Head of caudate nucleus (tissue), 42 donors: ENCODE data around the gene RGS9.
A peak's percentile ranks its signal among the peaks of the same experiment; 100 is the strongest.
"Not testable (repeated sequence)": the region's sequence is repeated elsewhere in the genome, so short reads cannot be mapped to it uniquely, and the experiment has no call there.

Experiments used
- DNase-seq, 42 donors: peaks; one replicate each; pipeline versions ENCODE4 v3.0.0 to v3.0.0-alpha.2; 2020 to 2021; ENCODE audit warnings: mixed read lengths in 7 of 42
- intact Hi-C: fragments of 100-400 bp; cut with DNase I; formaldehyde crosslinking; loops from one replicate; pipeline ENCODE4 v1.15.0; 2022

RGS9 gene

DNA sequence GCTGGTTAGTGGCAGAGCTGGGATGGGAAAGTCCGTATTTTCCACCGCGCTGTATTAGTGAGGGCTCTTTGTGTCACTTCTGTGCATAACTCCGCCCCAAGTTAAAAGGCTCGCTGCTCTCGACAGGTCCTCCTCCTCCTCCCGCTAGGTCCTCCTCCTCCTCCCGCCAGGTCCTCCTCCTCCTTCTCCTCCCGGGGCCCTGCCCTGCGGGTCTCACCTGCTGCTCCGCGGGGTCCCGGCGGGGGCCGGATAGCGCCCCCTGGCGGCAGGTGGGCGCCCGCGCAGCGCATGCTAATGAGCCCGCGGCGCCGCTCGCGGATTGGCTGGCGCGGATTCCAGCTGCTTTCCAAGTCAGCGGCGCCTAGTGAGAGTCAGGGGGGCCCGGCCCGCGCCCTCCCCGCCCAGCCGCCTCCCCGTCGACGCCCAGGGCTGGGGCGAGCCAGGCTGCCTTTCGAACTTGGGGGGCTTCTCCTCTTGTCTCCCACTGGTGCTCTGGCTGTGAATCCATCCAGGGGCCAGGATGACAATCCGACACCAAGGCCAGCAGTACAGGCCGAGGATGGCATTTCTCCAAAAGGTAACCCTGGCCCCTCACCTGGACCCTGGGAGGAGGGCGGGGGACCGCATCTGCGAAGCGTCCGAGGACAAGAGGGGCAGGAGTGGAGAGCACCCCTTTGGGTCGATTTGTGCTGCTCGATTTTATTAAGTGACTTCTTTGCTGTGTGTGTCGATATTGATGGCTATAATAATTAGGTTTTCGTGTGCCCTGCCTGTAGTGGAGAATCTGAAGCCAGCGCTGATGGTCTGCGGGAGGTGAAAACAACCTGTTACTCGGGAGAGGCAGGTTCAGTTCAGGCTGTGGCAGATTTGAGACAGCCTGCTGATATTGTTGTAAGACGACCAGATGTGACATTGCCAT, at the start of gene RGS9:
Gene RGS9 (plus strand): TSS at position 350 of the 919 bp plus-strand sequence. CDS start 171 bp downstream, at position 521.
- peak; percentile 78 to 95 (median 91) for DNase-seq
- intact Hi-C loops = loop anchor here (5.0 kb wide), 1 partner anchor 35 kb away; no protein-coding TSS in a partner anchor

DNA sequence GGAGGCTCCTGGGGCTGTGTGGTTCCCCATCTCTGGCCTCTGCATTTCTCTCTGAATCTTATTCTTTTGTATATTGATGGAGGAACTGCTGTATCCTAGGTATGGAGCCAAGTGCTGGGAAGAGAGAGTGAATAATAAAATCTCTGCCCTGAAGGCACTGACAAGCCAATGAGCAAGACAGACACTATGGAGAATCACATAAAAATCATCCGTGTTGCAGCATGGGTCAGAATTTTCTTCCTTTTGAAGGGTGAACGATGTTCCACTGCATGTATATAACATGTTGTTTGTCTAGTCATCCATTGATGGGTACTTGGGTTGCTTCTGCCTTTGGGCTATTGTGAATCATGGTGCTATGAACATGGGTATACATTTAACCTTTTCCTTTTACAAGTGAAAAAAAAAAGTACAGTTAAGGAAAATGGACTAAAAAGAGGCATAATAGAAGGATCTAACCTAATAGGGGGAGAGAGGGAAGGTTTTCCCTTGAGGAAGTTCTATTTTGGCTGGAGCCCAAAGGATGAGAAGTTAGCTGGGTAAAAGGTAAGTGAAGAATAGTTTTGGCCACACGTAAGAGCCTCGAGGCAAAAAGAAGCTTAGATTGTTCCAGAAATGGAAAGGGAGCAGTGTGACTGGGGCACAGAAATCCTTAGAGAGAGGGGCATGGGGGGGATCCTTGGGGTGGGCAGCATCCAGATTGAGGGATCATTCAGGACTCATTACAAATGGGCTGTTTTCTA, 48.4 kb upstream of the RGS9 start:
- intact Hi-C loops = no loop called here
- DNase-seq = no peak

DNA sequence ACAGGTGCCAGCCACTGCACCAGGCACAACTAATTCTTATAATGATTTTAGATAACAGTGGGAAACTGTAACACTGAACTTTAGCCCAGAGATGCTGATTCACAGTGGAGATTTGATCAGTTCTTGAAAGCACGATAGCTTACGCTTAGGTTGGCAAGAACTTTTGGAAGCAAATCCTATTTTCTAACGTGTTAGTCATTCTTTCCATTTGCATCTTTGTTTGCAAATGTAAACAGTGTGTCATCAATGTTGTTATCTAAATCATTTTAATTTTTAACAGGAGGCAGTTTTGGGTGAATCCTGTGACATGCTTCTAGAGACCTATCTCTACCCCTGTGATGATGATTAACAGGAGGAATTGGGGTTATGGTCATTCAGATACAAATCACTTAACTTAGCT, 44.9 kb upstream of the RGS9 start:
- intact Hi-C loops = no loop called here
- no peak for DNase-seq

GRCh38 chr17:65092721-65093356, 44.3 kb upstream of the RGS9 start:
- DNase-seq = peak in 1 of 42 donors; percentile 8
- intact Hi-C loops = not testable (repeated sequence)

DNA sequence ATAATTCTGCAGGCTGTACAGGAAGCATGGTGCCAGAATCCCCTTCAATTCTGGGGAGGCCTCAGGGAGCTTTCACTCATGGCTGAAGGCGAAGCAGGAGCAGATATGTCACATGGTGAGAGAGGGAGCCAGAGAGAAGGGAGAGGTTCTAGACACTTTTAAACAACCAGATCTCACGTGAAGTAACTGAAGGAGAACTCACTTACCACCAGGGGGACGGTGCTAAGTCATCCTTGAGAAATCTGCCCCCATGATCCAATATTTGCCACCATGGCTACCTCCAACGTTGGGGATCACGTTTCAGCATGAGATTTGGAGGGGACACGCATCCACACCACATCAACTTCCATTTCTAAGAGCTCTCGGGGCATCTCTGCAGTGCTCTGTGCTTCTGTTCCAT, 43.2 kb upstream of the RGS9 start:
- intact Hi-C loops = no loop called here
- DNase-seq = no peak

DNA sequence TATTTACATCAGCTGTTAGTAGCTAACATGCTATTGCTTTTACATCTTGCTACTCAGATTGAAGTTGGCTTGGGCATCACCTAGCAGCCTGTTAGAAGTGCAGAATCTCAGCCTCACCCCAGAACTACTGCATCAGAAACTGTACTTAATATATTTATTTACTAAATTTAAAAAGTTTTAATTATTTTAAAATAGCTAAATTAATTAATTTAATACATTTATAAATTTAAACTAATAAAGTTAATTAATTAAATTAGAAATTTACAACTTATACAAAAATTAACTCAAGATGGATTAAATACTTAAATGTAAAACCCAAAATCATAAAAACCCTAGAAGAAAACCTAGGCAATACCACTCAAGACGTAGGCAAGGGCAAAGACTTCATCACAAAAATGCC, 41.7 kb upstream of the RGS9 start:
- intact Hi-C loops = no loop called here
- DNase-seq = no peak

GRCh38 chr17:65096382-65096781, 40.8 kb upstream of the RGS9 start:
- DNase-seq, intact Hi-C loops: not testable (repeated sequence)

DNA sequence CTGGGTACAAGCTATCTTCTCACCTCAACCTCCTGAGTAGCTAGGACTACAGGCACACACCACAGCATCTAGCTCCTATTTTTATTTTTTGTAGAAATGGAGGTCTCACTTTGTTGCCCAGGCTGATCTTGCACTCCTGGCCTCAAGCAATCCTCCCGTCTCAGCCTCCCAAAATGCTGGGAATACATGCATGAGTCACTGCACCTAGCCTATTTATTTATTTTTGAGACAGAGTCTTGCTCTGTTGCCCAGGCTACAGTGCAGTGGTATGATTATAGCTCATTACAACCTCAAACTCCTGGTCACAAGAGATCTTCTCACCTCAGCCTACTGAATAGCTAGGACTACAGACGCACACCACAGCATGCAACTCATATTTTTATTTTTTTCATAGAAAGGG, 40.1 kb upstream of the RGS9 start:
- no peak for DNase-seq
- intact Hi-C loops = no loop called here

DNA sequence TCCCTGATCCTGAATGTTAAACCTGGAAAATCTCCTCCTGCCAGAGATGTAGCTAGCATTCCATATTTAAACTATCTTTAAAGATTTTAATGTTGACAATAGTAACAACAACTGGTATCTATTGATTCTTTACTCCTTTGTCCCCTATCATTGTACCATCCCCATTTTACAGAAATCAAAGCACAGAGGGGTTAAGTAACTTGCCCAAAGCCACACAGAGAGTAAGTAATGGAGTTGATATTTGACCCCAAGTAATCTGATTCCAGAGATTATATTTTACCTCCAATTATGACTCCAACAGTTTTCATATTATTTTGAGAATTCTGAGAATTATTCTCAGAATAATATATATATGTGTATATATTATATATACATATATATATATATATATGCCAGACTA, 37.7 kb upstream of the RGS9 start:
- DNase-seq = no peak
- intact Hi-C loops = no loop called here

GRCh38 chr17:65099941-65100315, 37.2 kb upstream of the RGS9 start:
- intact Hi-C loops = loop anchor here (5.0 to 10.0 kb wide), 3 partner anchors 37 to 125 kb away; partner anchors contain the start of genes GNA13 and RGS9
- DNase-seq = peak in 16 of 42 donors; percentile 7 to 49 (median 22)

- intact Hi-C loops = loop anchor here (5.0 to 10.0 kb wide), 3 partner anchors 37 to 126 kb away; partner anchors contain the start of genes GNA13 and RGS9
- peak; percentile 78 to 95 (median 90) for DNase-seq
Observed at GRCh38 chr17:65100316-65101140, 36.6 kb upstream of the RGS9 start.

DNA sequence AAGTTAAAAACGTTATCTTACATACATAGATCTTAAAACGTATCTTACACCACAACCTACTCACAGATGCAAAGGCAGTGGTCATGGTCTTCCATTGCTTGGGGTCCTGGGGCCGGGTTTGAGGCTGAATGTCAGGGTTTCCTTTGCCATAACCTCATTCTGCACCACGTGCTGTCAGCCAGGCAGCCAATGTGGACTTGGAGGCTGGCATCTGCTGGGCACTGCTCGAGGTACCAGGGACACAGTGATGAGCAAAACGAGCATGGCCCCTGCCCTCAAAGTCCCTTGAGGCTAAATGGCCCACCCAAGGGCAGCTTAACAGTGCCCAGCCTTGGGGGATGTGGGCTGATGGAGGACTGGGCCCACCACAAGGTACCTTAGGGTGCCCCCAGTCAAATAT, 35.8 kb upstream of the RGS9 start:
- peak in 1 of 42 donors; percentile 23 for DNase-seq
- intact Hi-C loops = loop anchor here (5.0 to 10.0 kb wide), 3 partner anchors 36 to 127 kb away; partner anchors contain the start of genes GNA13 and RGS9

GRCh38 chr17:65102235-65102634, 34.9 kb upstream of the RGS9 start:
- no peak for DNase-seq
- intact Hi-C loops = loop anchor here (5.0 to 10.0 kb wide), 3 partner anchors 35 to 127 kb away; partner anchors contain the start of genes GNA13 and RGS9

DNA sequence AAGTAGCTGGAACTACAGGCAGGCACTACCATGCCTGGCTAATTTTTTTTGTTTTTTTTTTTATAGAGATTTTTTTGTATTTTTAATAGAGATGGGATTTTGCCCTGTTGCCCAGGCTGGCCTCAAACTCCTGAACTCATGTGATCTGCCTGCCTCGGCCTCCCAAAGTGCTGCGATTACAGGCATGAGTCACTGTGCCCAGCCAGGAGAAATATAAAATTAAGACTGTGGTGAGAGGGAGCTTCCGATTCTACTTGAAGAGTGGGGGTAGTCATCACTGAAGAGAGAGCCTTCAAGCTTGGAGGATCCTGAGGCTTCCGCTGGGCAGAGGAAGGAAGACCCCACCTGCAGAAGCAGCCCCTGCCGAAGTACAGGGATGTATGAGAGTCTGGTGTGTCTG, 34.4 kb upstream of the RGS9 start:
- intact Hi-C loops = loop anchor here (5.0 to 10.0 kb wide), 3 partner anchors 35 to 128 kb away; partner anchors contain the start of genes GNA13 and RGS9
- no peak for DNase-seq

DNA sequence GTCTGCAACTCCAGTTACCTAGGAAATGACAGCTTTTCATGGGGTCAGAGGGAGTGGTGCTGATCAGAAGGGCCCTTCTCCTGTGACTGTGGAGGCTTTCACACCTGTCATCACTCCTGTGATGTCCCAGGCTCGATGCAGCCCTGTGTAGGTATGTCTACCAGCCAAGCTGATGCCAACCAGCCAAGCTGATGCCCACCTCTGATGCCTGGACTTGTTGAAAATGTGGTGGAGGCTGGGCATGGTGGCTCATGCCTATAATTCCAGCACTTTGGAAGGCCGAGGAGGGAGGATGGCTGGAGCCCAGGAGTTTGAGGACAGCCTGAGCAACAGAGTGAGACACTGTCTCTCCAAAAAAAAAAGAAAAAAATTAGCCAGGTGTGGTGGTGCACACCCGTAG, 33.7 kb upstream of the RGS9 start:
- intact Hi-C loops = loop anchor here (5.0 to 10.0 kb wide), 3 partner anchors 34 to 129 kb away; partner anchors contain the start of genes GNA13 and RGS9
- no peak for DNase-seq

- no peak for DNase-seq
- intact Hi-C loops = loop anchor here (5.0 to 10.0 kb wide), 3 partner anchors 33 to 129 kb away; partner anchors contain the start of genes GNA13 and RGS9
Observed at GRCh38 chr17:65103896-65104295, 33.3 kb upstream of the RGS9 start.

DNA sequence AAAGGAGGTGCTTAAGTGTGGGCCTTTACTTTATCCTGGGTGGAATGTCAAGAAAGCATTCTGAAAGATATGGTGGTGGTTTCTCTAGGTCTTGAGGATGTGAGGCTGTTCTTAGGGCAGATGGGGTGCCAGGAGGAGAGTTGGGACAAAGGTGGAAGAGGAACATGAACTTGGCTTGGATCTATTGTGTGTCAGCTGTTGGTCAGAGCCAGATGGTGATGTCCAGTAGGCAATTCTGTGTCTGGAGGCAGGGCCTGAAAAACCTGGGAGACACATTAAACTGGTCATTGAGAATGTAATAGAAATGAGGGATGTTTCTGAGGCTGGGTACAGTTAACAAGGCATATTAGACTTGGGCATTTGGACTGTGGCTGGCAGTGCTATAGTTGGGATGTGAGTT, 32.6 kb upstream of the RGS9 start:
- intact Hi-C loops = loop anchor here (5.0 to 10.0 kb wide), 3 partner anchors 33 to 130 kb away; partner anchors contain the start of genes GNA13 and RGS9

DNA sequence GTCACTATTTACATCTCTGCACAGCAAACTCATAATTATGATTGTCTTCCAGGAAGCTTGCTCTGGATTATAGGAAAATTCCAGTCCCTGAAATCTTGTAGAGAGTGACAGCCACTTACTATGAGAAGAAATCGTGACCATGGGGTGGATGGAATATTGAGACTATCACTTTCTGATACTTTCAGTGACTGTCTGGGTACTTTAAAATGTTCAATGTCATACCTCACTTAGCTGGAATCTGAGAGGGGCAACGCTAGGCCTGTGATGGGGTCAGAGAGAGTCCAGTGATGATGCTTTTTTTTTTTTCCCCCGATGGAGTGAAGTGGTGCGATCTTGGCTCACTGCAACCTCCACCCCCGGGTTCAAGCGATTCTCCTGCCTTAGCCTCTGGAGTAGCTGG, 32.2 kb upstream of the RGS9 start:
- intact Hi-C loops = loop anchor here (5.0 to 10.0 kb wide), 3 partner anchors 32 to 130 kb away; partner anchors contain the start of genes GNA13 and RGS9
- DNase-seq = no peak

More for the DNA sequence above, 32.6 kb upstream of the RGS9 start:
- no peak for DNase-seq
